Kidney (tissue), 14 donors: ENCODE measurements around the gene ESRRA. TPM values are rescaled to one million over a fixed set of nuclear protein-coding genes. Genes with fewer than 3 reads are reported as not detected.

ENCODE experiments used
- DNase-seq, 5 donors: peaks; one replicate each; pipeline ENCODE4 v3.0.0-alpha.2; 2013 to 2020
- FAIRE-seq: peaks from 2 replicates; lab custom pipeline; 2012; peaks lifted over from hg19 to GRCh38; lab: Jason Lieb, UNC
- H3K27ac ChIP-seq, 2 donors: one replicate each; pipeline ENCODE4 v1.7.0; 2013; ENCODE audit warnings: low read depth in 2 of 2, low read length in 2 of 2, inconsistent platforms in 1 of 2
- H3K27me3 ChIP-seq: one replicate; pipeline ENCODE4 v1.7.1; 2013; ENCODE audit warnings: low read length, inconsistent platforms; ENCODE audit not compliant: control insufficient read depth, insufficient read depth
- H3K36me3 ChIP-seq, 3 donors: one replicate each; pipeline versions ENCODE4 v1.7.0 to v1.7.1; 2013; ENCODE audit warnings: low read length in 3 of 3, control low read depth in 1 of 3, inconsistent platforms in 1 of 3; ENCODE audit not compliant: insufficient read depth in 3 of 3, control insufficient read depth in 2 of 3
- H3K4me1 ChIP-seq, 3 donors: one replicate each; pipeline versions ENCODE4 v1.7.0 to v1.7.1; 2013; ENCODE audit warnings: low read length in 3 of 3, inconsistent platforms in 1 of 3, low read depth in 1 of 3; ENCODE audit not compliant: control insufficient read depth in 2 of 3, insufficient read depth in 2 of 3
- H3K4me3 ChIP-seq, 3 donors: one replicate each; pipeline versions ENCODE4 v1.7.0 to v1.8.1; 2013; ENCODE audit warnings: low read length in 3 of 3, control low read depth in 1 of 3, inconsistent platforms in 1 of 3
- H3K9ac ChIP-seq, 3 donors: one replicate each; pipeline versions ENCODE4 v1.7.0 to v1.7.1; 2013; ENCODE audit warnings: low read length in 3 of 3, control low read depth in 1 of 3, inconsistent platforms in 1 of 3
- H3K9me3 ChIP-seq, 3 donors: one replicate each; pipeline versions ENCODE4 v1.7.0 to v1.7.1; 2013; ENCODE audit warnings: low read length in 3 of 3, control low read depth in 1 of 3, inconsistent platforms in 1 of 3; ENCODE audit not compliant: control insufficient read depth in 2 of 3, insufficient read depth in 1 of 3
- intact Hi-C: fragments of 100-400 bp; cut with DNase I; formaldehyde crosslinking; loops from one replicate; pipeline ENCODE4 v1.11.1; 2022
- polyA plus RNA-seq: library from polyadenylated mRNA; stranded (reverse); fragments of 350-450 nt; fragmentation: Illumina TruSeq; extraction: RNeasy Lipid Tissue Mini Kit (QIAGEN cat#74804); gene quantifications from one replicate; pipeline ENCODE4 v1.2.3, GENCODE V29; 2014; ENCODE audit warnings: low read depth, low replicate concordance; ENCODE audit not compliant: insufficient read depth
- total RNA-seq: library from RNA; stranded (reverse); fragmentation: NEBNext Ultra II Directional; extraction: Animal tissue kit (Norgen Biotek cat#: 25700); gene quantifications from one replicate; pipeline ENCODE4 v1.2.1, GENCODE V29; 2021
- TF ChIP-seq, protein P1 (sequence below): IDR thresholded peaks from 3 replicates; pipeline ENCODE4 v1.5.1; 2012; ENCODE audit warnings: mild to moderate bottlenecking, moderate library complexity, borderline replicate concordance; ENCODE audit not compliant: insufficient read depth; ENCODE audit errors: extremely low read depth
- donor health status: control.
- donor health status: control.
- donor health status: control.
- donor health status: control.
- donor health status: control.
- donor health status: DM: yes; HTN: yes; CAD: no.
- donor health status: Normal renal cell carcinoma (clear cell type).

The ESRRA gene
- total and polyA plus RNA-seq, 2 donors from 2014 or later = 59.7 to 117 TPM

DNA sequence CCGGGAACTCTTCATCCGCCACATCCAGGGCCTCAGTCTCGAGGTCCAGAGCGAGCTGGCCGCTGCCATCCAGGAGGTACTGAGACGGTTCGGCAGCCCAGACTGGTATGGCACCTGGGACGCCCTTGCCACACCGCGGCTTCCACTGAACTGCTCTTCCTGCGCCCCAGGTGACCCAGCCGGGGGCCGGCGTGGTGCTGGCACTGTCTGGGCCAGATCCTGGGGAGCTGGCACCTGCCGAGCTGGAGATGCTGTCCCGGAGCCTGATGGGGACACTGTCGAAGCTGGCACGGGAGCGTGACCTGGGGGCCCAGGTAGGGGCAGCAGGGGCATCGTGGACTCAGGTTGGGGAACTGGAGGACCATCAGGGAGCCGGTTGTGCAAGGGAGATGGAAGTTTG is 36.1 kb downstream of the ESRRA start:
- no peaks in the 10 kb centered on the region for H3K36me3 ChIP-seq
- no peaks in the 10 kb centered on the region for H3K27me3 ChIP-seq
- TF ChIP-seq, protein P1, sequence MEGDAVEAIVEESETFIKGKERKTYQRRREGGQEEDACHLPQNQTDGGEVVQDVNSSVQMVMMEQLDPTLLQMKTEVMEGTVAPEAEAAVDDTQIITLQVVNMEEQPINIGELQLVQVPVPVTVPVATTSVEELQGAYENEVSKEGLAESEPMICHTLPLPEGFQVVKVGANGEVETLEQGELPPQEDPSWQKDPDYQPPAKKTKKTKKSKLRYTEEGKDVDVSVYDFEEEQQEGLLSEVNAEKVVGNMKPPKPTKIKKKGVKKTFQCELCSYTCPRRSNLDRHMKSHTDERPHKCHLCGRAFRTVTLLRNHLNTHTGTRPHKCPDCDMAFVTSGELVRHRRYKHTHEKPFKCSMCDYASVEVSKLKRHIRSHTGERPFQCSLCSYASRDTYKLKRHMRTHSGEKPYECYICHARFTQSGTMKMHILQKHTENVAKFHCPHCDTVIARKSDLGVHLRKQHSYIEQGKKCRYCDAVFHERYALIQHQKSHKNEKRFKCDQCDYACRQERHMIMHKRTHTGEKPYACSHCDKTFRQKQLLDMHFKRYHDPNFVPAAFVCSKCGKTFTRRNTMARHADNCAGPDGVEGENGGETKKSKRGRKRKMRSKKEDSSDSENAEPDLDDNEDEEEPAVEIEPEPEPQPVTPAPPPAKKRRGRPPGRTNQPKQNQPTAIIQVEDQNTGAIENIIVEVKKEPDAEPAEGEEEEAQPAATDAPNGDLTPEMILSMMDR = no peak
- FAIRE-seq = no peak
- intact Hi-C loops = no loop called here
- H3K4me3 ChIP-seq = no peak overlapping the region
- no peak overlapping the region for H3K9ac ChIP-seq
- no peak overlapping the region for H3K27ac ChIP-seq
- DNase-seq = peak in 1 of 5 donors; percentile 73
- peaks cover 0 to 5% (median 4%) of the 10 kb centered on the region in 3 donors for H3K4me1 ChIP-seq
- no peaks in the 10 kb centered on the region for H3K9me3 ChIP-seq

DNA sequence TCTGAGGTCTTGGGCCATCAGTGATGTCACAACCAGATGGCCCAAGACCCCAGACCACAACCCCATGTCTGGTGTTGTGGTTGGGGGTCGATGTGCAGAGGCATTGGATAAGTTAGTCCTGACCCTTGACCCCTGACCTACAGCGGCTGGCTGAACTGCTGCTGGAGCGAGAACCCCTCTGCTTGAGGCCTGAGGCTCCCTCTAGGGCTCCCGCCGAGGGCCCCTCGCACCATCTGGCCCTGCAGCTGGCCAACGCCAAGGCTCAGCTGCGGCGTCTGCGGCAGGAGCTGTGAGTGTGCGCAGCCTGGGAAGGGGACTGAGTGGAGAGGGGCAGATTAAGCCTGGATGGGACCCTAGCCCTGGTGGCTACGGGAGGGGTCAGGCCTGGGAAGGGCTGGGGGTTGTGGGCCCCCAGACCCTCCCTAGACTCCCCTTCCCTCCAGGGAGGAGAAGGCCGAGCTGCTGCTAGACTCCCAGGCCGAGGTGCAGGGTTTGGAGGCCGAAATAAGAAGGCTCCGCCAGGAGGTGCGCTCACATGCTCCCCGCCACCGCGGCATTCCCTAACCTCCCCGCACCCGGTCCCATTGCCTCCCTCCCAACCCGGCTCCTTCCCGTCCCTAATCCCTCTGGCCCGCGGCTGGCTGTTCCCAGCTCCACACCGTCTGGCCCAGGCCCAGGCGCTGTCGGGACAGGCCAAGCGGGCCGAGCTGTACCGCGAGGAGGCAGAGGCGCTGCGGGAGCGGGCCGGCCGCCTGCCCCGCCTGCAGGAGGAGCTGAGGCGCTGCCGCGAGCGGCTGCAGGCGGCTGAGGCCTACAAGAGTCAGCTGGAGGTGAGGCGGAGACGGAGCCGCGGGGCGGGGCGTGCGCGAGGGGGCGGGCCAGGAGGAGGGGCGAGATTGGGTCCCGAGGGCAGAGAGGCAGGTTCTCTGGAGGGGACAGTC is 36.8 kb downstream of the ESRRA start:
- TF ChIP-seq, protein P1 = peak; percentile 57
- H3K9me3 ChIP-seq = no peaks in the 10 kb centered on the region
- peak; percentile 90 to 97 (median 92) for DNase-seq
- H3K9ac ChIP-seq = peak overlapping the region in 2 of 3 donors; percentile 59 to 67
- FAIRE-seq = no peak
- no peaks in the 10 kb centered on the region for H3K27me3 ChIP-seq
- H3K36me3 ChIP-seq = no peaks in the 10 kb centered on the region
- no peak overlapping the region for H3K27ac ChIP-seq
- H3K4me1 ChIP-seq = peaks cover 0 to 5% (median 4%) of the 10 kb centered on the region in 3 donors
- intact Hi-C loops = no loop called here
- H3K4me3 ChIP-seq = peak overlapping the region in 1 of 3 donors; percentile 39

DNA sequence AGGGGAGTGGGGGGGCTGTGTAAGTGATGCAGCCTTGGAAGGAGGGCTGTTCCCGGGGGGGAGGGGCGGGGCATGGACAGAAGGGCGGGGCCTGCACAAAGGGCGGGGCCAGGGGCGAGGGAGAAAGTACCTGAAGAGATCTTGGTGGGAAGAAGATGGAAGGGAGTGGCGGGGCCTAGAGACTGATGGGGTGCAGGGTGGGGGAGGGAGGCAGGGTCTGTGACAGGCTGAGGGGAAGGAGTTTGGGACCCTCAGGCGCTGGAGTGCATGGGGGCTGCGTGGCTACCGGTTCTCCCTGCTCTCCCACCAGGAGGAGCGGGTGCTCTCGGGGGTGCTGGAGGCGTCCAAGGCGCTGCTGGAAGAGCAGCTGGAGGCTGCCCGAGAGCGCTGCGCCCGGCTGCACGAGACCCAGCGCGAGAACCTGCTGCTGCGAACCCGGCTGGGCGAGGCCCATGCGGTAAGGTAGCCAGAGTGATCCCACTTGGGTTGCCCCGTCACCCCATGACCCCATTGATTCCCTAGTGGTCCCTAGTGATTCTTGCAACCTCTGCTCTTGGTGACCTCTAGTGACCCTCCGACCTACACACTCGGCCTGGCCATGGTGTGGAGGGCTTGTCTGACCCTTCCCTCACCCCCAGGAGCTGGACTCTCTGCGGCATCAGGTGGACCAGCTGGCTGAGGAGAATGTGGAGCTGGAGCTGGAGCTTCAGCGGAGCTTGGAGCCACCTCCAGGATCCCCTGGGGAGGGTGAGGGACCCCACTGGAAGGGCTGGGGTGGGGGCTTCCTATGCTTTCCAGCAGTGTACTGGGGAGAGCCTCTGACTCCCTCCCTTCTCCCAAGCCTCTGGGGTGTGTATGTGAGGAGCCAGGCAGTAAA is 37.8 kb downstream of the ESRRA start:
- H3K36me3 ChIP-seq = no peaks in the 10 kb centered on the region
- H3K9ac ChIP-seq = no peak overlapping the region
- H3K4me3 ChIP-seq = no peak overlapping the region
- peaks cover 0 to 5% (median 4%) of the 10 kb centered on the region in 3 donors for H3K4me1 ChIP-seq
- FAIRE-seq (no peak), DNase-seq (peak in 1 of 5 donors; percentile 73)
- no peak overlapping the region for H3K27ac ChIP-seq
- no peaks in the 10 kb centered on the region for H3K27me3 ChIP-seq
- no peaks in the 10 kb centered on the region for H3K9me3 ChIP-seq
- intact Hi-C loops = no loop called here
- TF ChIP-seq, protein P1 = no peak
